Activated T-cell treated with anti-CD3 and anti-CD28 coated beads, Interleukin-2, amount 50 U/mL, for 4 hours (primary cell): Measurements from ENCODE around the gene PCYT2. TPM values are rescaled to one million over a fixed set of nuclear protein-coding genes. Genes with fewer than 3 reads are reported as not detected.
A peak's percentile ranks its signal among the peaks of the same experiment; 100 is the strongest.

ENCODE experiments used
- ATAC-seq, 2 donors: fragments of 200-7000 bp; cut with Tn5 transposase; one replicate each; pipeline ENCODE4 v1.10.0; 2021
- DNase-seq: peaks from one replicate; pipeline ENCODE4 v3.0.0-alpha.2; 2020
- H3K27me3 Mint-ChIP-seq: one replicate; pipeline ENCODE4 v1.8.0; 2021; ENCODE audit warnings: low read depth, mixed read lengths
- H3K36me3 Mint-ChIP-seq: one replicate; pipeline ENCODE4 v1.8.0; 2022; ENCODE audit warnings: mixed read lengths; ENCODE audit not compliant: insufficient read depth
- H3K4me1 Mint-ChIP-seq: one replicate; pipeline ENCODE4 v1.8.0; 2021; ENCODE audit warnings: low read depth, mixed read lengths
- H3K4me3 Mint-ChIP-seq: one replicate; pipeline ENCODE4 v1.8.0; 2021; ENCODE audit warnings: mild to moderate bottlenecking, moderate library complexity, mixed read lengths
- H3K9me3 Mint-ChIP-seq: one replicate; pipeline ENCODE4 v1.8.0; 2021; ENCODE audit warnings: mixed read lengths
- total RNA-seq, 3 donors: library from RNA; stranded (reverse); gene quantifications; one replicate each; pipeline ENCODE4 v1.2.1, GENCODE V29; 2021

PCYT2 gene
- total RNA-seq, 3 donors from 2014 or later: 23.5 to 25.8 (median 25.7) TPM

DNA sequence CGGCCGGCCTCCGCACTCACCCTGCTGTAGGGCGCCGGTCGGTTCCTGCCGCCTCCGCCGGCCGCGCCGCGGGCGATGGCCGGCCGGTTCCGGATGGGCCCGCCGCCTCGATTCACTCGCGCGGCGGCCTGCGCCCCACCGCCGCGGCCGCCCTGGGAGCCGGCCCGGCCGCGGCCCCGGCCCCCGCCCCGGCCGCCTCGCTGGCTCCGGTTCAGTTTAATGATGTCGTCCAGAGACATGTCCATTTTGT lies 20.0 kb downstream of the PCYT2 start:
- no peak for DNase-seq
- peak overlapping the region; percentile 94 for H3K4me3 Mint-ChIP-seq
- H3K27me3 Mint-ChIP-seq: no peaks in the 10 kb centered on the region
- peak; percentile 7 to 15 for ATAC-seq
- H3K9me3 Mint-ChIP-seq: no peaks in the 10 kb centered on the region
- H3K4me1 Mint-ChIP-seq: peaks cover 22% of the 10 kb centered on the region
- H3K36me3 Mint-ChIP-seq: peaks cover 24% of the 10 kb centered on the region

GRCh38 chr17:81890447-81891302 lies 20.5 kb downstream of the PCYT2 start:
- Mint-ChIP-seq H3K9me3 (no peaks in the 10 kb centered on the region), H3K36me3 (peaks cover 25% of the 10 kb centered on the region), H3K27me3 (no peaks in the 10 kb centered on the region), H3K4me3 (peak overlapping the region; percentile 88), H3K4me1 (peaks cover 22% of the 10 kb centered on the region)
- DNase-seq: no peak
- ATAC-seq: peak in 1 of 2 donors; percentile 4

- DNase-seq (no peak), ATAC-seq (no peak)
- no peaks in the 10 kb centered on the region for H3K27me3 Mint-ChIP-seq
- peaks cover 29% of the 10 kb centered on the region for H3K36me3 Mint-ChIP-seq
- H3K9me3 Mint-ChIP-seq: no peaks in the 10 kb centered on the region
- peaks cover 22% of the 10 kb centered on the region for H3K4me1 Mint-ChIP-seq
- H3K4me3 Mint-ChIP-seq: peak overlapping the region; percentile 88
Measured at GRCh38 chr17:81889602-81890001, 21.6 kb downstream of the PCYT2 start.

GRCh38 chr17:81888988-81889595 lies 22.1 kb downstream of the PCYT2 start:
- no peaks in the 10 kb centered on the region for H3K27me3 Mint-ChIP-seq
- H3K9me3 Mint-ChIP-seq: no peaks in the 10 kb centered on the region
- peaks cover 30% of the 10 kb centered on the region for H3K36me3 Mint-ChIP-seq
- DNase-seq (no peak), ATAC-seq (no peak)
- peaks cover 22% of the 10 kb centered on the region for H3K4me1 Mint-ChIP-seq
- peak overlapping the region; percentile 88 for H3K4me3 Mint-ChIP-seq

DNA sequence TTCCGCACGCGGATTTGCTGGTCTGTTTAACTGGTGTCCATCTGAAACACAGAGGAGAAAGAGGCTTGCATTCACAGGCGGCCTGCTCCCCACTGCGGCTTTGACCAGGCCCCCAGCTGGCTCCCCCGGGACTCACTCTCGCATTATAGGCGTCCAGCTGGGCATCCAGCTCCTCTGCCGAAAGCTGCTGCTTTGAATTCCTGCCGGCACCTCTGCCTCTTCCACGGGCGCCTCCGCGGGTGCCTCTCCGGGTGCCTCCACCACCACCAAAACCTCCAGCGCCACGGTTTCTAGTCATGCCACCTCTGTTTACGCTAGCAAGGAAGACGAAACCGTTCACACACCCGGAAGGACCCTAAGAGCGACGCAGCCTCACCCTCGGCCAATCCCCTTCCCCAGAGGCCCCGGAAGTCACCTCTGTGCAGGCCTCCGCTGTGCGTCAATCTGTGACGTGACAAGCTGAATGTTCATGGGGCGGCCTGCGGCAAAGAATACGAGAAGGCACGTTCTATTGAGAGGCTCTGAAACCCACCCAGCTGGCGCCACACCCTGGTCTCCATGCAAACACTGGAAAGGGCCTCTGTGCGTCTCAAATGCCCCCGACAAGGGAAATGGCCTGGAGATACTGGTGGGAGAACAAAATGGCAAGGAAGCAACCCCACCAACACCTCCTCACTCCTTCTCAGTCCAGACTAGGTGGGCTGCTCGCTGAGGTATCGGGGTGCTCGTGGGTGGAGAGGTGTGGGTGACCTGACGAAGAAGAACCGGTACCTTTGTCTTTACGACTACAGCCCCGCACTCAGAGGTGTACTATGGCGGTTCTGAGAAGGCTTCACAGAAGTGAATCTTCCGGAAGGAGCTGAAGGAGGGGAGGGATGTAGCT lies 22.9 kb downstream of the PCYT2 start:
- DNase-seq (no peak), ATAC-seq (no peak)
- Mint-ChIP-seq H3K27me3 (no peaks in the 10 kb centered on the region), H3K4me1 (peaks cover 22% of the 10 kb centered on the region), H3K4me3 (peak overlapping the region; percentile 88), H3K9me3 (no peaks in the 10 kb centered on the region), H3K36me3 (peaks cover 30% of the 10 kb centered on the region)

- H3K4me3 Mint-ChIP-seq: no peak overlapping the region
- no peaks in the 10 kb centered on the region for H3K9me3 Mint-ChIP-seq
- no peak for DNase-seq
- peaks cover 29% of the 10 kb centered on the region for H3K36me3 Mint-ChIP-seq
- no peak for ATAC-seq
- H3K4me1 Mint-ChIP-seq: peaks cover 20% of the 10 kb centered on the region
- H3K27me3 Mint-ChIP-seq: no peaks in the 10 kb centered on the region
Measured at GRCh38 chr17:81885869-81886548, 25.2 kb downstream of the PCYT2 start.

GRCh38 chr17:81885454-81885853 lies 25.7 kb downstream of the PCYT2 start:
- peaks cover 19% of the 10 kb centered on the region for H3K4me1 Mint-ChIP-seq
- ATAC-seq (peak in 1 of 2 donors; percentile 12), DNase-seq (no peak)
- no peaks in the 10 kb centered on the region for H3K9me3 Mint-ChIP-seq
- H3K36me3 Mint-ChIP-seq: peaks cover 28% of the 10 kb centered on the region
- H3K27me3 Mint-ChIP-seq: no peaks in the 10 kb centered on the region
- no peak overlapping the region for H3K4me3 Mint-ChIP-seq

GRCh38 chr17:81884968-81885367 lies 26.2 kb downstream of the PCYT2 start:
- H3K27me3 Mint-ChIP-seq: no peaks in the 10 kb centered on the region
- peaks cover 27% of the 10 kb centered on the region for H3K36me3 Mint-ChIP-seq
- H3K9me3 Mint-ChIP-seq: no peaks in the 10 kb centered on the region
- peak; percentile 5 to 19 for ATAC-seq
- no peak for DNase-seq
- no peak overlapping the region for H3K4me3 Mint-ChIP-seq
- peaks cover 14% of the 10 kb centered on the region for H3K4me1 Mint-ChIP-seq

DNA sequence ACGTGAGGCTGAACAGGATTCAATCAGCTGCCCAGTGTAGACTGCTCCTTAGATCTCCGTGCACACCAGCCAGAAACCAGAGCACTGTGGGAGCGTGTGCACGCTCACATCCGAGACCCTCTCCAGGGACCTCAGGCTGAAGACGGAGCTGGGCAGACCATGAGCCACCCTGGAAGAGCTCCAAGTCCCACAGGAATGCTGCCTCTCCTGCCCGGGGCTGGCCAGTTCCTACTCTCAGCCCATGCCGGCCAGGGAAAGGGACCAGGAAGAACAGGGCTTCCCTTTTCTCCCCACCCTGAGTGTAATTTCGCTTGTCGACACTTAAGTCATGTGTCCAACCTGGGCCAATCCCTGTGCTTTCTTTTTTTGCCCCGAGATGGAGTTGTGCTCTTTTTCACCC lies 26.7 kb downstream of the PCYT2 start:
- no peak for DNase-seq
- Mint-ChIP-seq H3K9me3 (no peaks in the 10 kb centered on the region), H3K4me3 (no peak overlapping the region), H3K36me3 (peaks cover 30% of the 10 kb centered on the region), H3K27me3 (no peaks in the 10 kb centered on the region), H3K4me1 (peaks cover 12% of the 10 kb centered on the region)
- peak; percentile 19 to 29 for ATAC-seq

DNA sequence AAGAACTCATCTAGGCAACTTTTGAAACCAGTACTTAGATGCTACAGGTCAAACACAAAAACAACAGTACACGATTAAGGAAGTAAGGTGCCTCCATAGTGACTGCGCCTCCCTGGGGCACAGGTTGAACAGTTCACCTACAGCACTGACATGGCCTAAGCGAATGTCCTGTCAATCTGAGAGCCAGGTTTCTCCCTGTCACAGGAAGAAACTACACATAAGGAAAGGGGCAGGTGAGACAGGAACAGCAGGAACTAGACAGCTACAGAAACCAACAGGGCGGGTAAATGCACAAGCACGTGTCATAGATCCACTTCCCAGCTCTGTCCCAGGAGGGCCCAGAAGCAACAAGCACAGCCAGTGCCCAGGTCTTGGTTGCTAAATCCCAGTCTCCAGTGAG lies 32.1 kb downstream of the PCYT2 start:
- ATAC-seq: no peak
- Mint-ChIP-seq H3K9me3 (no peaks in the 10 kb centered on the region), H3K4me3 (no peak overlapping the region)

GRCh38 chr17:81878294-81878693 lies 32.9 kb downstream of the PCYT2 start:
- Mint-ChIP-seq H3K9me3 (no peaks in the 10 kb centered on the region), H3K27me3 (no peaks in the 10 kb centered on the region), H3K36me3 (peaks cover 18% of the 10 kb centered on the region), H3K4me3 (no peak overlapping the region), H3K4me1 (peaks cover 14% of the 10 kb centered on the region)
- ATAC-seq (no peak), DNase-seq (no peak)

More for the DNA sequence above, 32.1 kb downstream of the PCYT2 start:
- DNase-seq: no peak
- Mint-ChIP-seq H3K27me3 (no peaks in the 10 kb centered on the region), H3K36me3 (peaks cover 18% of the 10 kb centered on the region), H3K4me1 (peaks cover 7% of the 10 kb centered on the region)

GRCh38 chr17:81877569-81877968 lies 33.6 kb downstream of the PCYT2 start:
- H3K27me3 Mint-ChIP-seq: no peaks in the 10 kb centered on the region
- ATAC-seq (no peak), DNase-seq (no peak)
- peaks cover 18% of the 10 kb centered on the region for H3K36me3 Mint-ChIP-seq
- H3K4me1 Mint-ChIP-seq: peaks cover 21% of the 10 kb centered on the region
- no peak overlapping the region for H3K4me3 Mint-ChIP-seq
- no peaks in the 10 kb centered on the region for H3K9me3 Mint-ChIP-seq

DNA sequence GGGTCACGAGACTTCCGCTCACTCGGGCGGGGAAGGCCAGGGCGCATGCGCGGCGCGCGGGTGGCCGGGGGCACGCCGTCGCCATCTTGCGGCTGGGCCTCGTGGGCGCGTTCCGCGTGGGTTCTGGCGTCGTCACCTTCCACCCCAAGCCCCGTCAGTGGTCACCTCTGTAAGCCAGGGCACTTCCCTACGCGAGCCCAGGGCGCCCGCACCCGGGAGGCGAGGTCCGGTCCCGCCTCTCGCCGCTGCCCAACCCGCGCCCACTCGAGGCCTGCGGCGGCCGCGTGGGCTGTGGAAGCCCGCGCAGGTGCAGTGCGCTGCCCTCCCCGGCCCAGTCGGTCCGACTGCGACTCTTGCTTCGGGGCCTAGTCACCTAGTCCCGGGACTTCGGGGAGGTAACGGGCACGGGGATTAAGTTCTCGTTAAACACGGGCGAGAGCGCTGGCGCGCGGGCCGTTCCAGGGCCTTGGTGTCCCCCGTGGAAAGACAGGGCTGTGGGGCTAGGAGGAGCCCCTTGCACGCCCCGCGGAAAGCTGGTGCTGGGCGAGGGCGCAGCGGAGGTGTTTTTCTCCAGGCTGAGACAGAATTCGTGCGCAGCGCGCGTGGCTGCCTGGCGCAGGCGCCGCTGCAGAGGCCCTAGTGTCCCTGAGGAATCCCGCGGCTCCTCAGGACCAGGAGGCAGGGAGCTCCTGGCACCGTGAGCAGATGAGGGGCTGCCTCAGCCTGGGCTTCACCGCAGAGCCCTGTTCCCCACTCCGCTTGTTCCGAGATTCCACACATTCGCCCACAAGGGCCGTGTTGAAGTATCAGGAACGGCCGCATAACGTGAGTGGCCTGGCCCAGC lies 39.6 kb downstream of the PCYT2 start:
- Mint-ChIP-seq H3K36me3 (peaks cover 4% of the 10 kb centered on the region), H3K4me3 (peak overlapping the region; percentile 86), H3K27me3 (no peaks in the 10 kb centered on the region), H3K4me1 (peaks cover 42% of the 10 kb centered on the region), H3K9me3 (no peaks in the 10 kb centered on the region)
- DNase-seq (peak; percentile 97), ATAC-seq (peak; percentile 11 to 25)
